Cardiac fibroblast (primary cell): ENCODE data around the gene PCDH20.

Experiments used
- DNase-seq, 2 donors: peaks; one replicate each; pipeline versions ENCODE4 v3.0.0 to v3.0.0-alpha.2; 2010; ENCODE audit warnings: low read depth in 2 of 2
- H3K4me3 ChIP-seq, 2 donors: replicated peaks in 1 of 2; 1 replicate in 1 of 2; 2 replicates in 1 of 2; pipeline ENCODE4 v1.5.1; 2011; ENCODE audit warnings: low read depth in 2 of 2, low read length in 2 of 2, mild to moderate bottlenecking in 2 of 2, moderate library complexity in 1 of 2
- CTCF ChIP-seq: IDR thresholded peaks from one replicate; pipeline ENCODE4 v1.5.1; 2011; ENCODE audit warnings: low read depth, mild to moderate bottlenecking, low read length, inconsistent platforms

PCDH20 gene

GRCh38 chr13:61415749-61416148 is at the start of gene PCDH20:
Gene PCDH20 (minus strand): TSS chr13:61415849. CDS start chr13:61415158, 691 bp downstream.
- no peak within 1 kb of the TSS for H3K4me3 ChIP-seq

GRCh38 chr13:61463024-61463423 is 47.4 kb upstream of the PCDH20 start:
- TF ChIP-seq CTCF, result no peak
- H3K4me3 ChIP-seq, result no peak overlapping the region
- DNase-seq, result no peak

More at GRCh38 chr13:61415749-61416148, at the start of gene PCDH20:
- TF ChIP-seq CTCF, result no peak
- DNase-seq, result no peak

- no peak overlapping the region for H3K4me3 ChIP-seq
- no peak for DNase-seq
- no peak for TF ChIP-seq CTCF
Measured at GRCh38 chr13:61453121-61453520, 37.5 kb upstream of the PCDH20 start.

- no peak for DNase-seq
- no peak for TF ChIP-seq CTCF
- H3K4me3 ChIP-seq, result no peak overlapping the region
Measured at GRCh38 chr13:61432029-61432428, 16.4 kb upstream of the PCDH20 start.

GRCh38 chr13:61423915-61424314 is 8.3 kb upstream of the PCDH20 start:
- no peak for DNase-seq
- H3K4me3 ChIP-seq, result no peak overlapping the region
- TF ChIP-seq CTCF, result no peak

GRCh38 chr13:61417086-61417570 is 1.5 kb upstream of the PCDH20 start:
- H3K4me3 ChIP-seq, result no peak overlapping the region
- no peak for TF ChIP-seq CTCF

More at GRCh38 chr13:61417086-61417570, 1.5 kb upstream of the PCDH20 start:
- DNase-seq, result no peak
